ENCODE measurements around the gene UXS1.

The UXS1 gene

DNA sequence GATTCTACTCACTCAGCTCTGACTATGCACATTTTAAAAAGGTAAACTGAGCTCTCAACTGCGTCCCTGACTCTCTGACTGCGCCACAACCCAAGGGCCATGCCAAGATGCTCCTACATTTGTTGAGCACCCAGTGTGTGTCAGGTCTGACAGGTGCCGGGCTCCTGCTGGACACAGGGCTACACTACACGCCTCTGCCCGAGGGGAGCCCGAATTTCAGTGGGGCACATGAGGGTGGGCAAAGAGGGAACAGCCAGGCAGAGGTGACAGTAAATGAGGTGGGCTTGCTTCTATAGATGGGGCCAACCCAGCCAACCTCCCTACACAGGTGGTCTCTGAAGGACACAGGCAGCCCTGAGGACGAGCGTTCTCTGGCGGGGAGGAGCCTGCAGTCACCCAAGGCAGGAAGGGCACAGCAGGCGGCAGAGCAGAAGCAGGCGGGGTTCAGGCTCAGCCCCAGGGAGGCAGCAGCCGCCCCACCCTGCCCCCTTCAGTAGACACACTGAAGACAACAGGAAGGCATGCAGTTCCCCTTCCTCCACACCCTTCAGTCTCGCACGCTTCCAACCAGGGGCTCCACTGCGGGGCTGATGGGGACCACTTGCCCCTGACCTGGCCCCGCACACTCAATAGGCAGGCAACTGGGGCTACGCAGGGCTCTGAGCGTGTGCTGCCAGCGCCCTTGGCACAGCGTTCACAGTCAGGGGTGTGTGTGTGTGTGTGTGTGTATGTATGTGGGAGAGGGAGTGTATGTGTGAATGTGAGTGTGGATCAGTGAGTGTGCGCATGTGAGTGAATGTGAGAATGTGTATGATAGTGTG lies 98.4 kb downstream of the UXS1 start:
- WGBS = 90% methylated on average over 21 of the region's 21 CpGs
- H3K27me3 ChIP-seq (ENCODE audit: insufficient read depth, low read length) = no peaks in the 10 kb centered on the region
- H3K27ac ChIP-seq (ENCODE audit: low read depth, low read length) = no peak overlapping the region
- H3K9me3 ChIP-seq (ENCODE audit: insufficient read depth, low read depth, low read length) = no peaks in the 10 kb centered on the region
- H3K4me3 ChIP-seq (ENCODE audit: low read length) = no peak overlapping the region
- peaks cover 5% of the 10 kb centered on the region for H3K4me1 ChIP-seq (ENCODE audit: insufficient read depth, low read length)
- no peak overlapping the region for H3K9ac ChIP-seq (ENCODE audit: low read depth, low read length)
- H3K36me3 ChIP-seq (ENCODE audit: insufficient read depth, low read length) = peaks cover 51% of the 10 kb centered on the region

DNA sequence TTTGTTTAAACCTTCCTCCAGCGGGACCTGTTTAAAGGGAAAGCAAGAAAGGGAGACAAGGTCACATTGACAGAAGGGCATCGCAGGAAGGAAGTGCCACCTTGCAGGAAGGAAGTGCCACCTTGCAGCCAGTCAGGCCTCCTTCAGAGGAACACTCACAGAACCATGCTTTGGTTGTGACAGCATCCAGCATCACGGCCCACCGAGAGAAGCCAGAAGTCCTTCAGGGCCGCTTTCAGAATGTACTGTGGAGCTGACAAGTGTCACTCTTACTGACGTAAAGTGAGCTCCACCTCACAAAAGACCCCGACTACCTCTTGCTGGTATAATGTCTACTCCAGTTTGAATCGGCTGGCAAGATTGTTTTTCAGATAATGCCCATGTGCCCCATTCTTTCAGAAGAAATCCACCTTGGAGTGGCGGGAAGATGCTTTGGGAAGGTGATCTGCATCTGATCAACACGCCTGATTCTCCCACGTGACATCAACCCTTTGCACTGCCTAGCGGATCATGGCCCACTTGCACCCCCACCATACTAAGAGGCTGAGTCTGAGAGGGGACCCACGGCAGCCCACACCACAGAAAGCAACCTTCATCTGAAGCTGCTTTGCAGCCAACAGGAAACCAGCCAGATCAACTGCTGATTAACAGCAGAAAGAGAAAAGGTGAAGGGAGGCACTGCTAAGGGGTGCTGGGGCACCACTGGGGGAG lies 99.8 kb downstream of the UXS1 start:
- Histone ChIP-seq H3K4me1 (ENCODE audit: insufficient read depth, low read length) (peaks cover 5% of the 10 kb centered on the region), H3K4me3 (ENCODE audit: low read length) (no peak overlapping the region), H3K9ac (ENCODE audit: low read depth, low read length) (no peak overlapping the region), H3K27me3 (ENCODE audit: insufficient read depth, low read length) (no peaks in the 10 kb centered on the region), H3K36me3 (ENCODE audit: insufficient read depth, low read length) (peaks cover 40% of the 10 kb centered on the region), H3K9me3 (ENCODE audit: insufficient read depth, low read depth, low read length) (no peaks in the 10 kb centered on the region), H3K27ac (ENCODE audit: low read depth, low read length) (no peak overlapping the region)
- WGBS = 93% methylated on average over 13 of the region's 13 CpGs

DNA sequence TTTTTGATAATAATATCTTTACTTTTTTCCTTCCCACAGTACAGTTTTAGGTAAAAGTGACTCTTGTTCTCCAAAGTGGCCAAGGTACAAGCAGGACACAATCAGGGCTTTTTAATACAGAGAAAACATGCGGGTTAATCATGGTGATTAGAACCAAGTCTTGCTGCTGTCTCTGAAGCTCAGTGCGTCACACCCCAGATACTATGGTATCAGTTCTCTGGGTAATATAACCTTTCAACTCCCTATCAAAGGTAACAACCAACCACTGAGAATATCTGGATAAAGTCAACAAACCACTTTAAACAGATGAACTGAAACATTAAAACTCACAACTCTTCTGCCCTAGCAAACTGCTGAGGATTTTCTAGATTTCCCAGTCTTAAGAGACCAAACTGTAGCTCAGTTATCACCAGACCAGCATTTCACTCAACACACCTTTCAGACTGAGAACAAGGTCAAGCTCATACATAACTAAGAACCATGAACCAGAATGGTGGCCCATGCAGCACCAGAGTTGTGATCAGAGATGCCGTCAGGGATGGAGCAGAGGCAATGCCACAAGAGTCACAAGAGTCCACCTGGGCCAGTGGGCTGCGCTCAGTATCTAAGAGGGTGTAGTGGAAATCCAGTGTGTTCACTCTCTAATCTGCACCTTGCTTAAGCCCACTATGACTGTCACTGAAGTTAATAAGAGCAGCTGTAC lies 103.0 kb downstream of the UXS1 start:
- WGBS = 93% methylated on average over 4 of the region's 4 CpGs

DNA sequence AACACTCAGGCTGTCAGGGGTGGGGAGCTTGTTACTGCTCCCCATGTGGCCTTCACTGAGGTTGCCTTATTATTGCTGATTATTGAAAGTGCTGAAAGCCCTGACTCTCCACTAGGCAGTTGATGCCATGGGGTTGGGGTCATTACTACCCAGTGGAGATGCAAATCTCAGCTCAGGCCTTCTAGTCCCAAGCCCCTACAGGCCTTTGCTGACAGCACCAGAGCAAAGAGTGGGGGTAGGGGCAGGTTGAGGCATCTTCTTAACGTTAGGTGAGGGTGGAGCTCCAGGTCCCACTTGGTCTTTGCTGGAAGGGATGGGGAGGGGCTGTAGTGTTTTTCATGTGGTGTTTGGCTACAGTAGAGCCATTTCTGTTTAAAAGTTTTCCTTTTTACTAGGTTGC lies 104.5 kb downstream of the UXS1 start:
- 46% methylated on average over 1 of the region's 1 CpG for WGBS
- Histone ChIP-seq H3K27me3 (ENCODE audit: insufficient read depth, low read length) (no peaks in the 10 kb centered on the region), H3K27ac (ENCODE audit: low read depth, low read length) (no peak overlapping the region), H3K4me1 (ENCODE audit: insufficient read depth, low read length) (no peaks in the 10 kb centered on the region), H3K4me3 (ENCODE audit: low read length) (no peak overlapping the region), H3K9ac (ENCODE audit: low read depth, low read length) (no peak overlapping the region), H3K9me3 (ENCODE audit: insufficient read depth, low read depth, low read length) (no peaks in the 10 kb centered on the region), H3K36me3 (ENCODE audit: insufficient read depth, low read length) (peaks cover 21% of the 10 kb centered on the region)

More for the DNA sequence above, 103.0 kb downstream of the UXS1 start:
- no peak overlapping the region for H3K4me3 ChIP-seq (ENCODE audit: low read length)
- no peaks in the 10 kb centered on the region for H3K27me3 ChIP-seq (ENCODE audit: insufficient read depth, low read length)
- no peaks in the 10 kb centered on the region for H3K9me3 ChIP-seq (ENCODE audit: insufficient read depth, low read depth, low read length)
- no peak overlapping the region for H3K27ac ChIP-seq (ENCODE audit: low read depth, low read length)
- peaks cover 30% of the 10 kb centered on the region for H3K36me3 ChIP-seq (ENCODE audit: insufficient read depth, low read length)
- H3K4me1 ChIP-seq (ENCODE audit: insufficient read depth, low read length) = no peaks in the 10 kb centered on the region
- no peak overlapping the region for H3K9ac ChIP-seq (ENCODE audit: low read depth, low read length)

DNA sequence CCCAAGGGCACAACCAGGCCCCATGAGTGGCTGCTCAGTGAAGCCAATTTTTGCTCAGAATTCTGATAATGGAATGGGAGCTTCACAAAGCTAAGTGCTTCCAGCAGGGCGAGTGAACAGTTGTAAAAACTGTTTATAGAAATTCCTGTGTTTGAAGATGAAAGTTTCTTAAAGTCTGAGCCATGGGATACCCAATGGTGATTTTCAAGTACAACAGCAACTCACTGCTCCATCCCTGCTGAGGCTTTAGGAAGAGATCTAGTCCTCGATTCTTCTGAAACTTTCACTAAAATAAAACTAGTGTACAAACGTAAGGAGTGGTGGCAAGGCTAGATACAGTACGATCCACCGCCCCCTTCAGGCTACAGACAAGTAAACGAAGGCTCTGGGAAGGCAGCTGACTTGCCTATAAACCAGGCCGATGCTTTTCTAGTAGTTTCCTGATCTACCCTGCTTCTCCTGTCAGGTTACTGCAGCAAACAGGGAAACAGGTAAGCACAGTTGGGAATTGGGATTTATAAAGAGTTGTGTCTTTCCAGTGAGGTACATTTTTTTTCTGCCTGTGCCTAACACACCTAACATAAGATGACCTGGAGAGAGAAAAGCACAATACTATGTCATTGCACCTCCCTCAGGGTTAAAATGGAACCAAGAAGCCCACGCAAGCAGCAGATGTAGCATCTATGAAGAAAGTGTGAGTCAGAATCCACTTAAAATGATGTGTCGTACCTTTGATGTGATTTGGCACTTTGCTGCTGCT lies 108.7 kb downstream of the UXS1 start:
- Histone ChIP-seq H3K27me3 (ENCODE audit: insufficient read depth, low read length) (no peaks in the 10 kb centered on the region), H3K27ac (ENCODE audit: low read depth, low read length) (no peak overlapping the region), H3K4me3 (ENCODE audit: low read length) (no peak overlapping the region), H3K36me3 (ENCODE audit: insufficient read depth, low read length) (no peaks in the 10 kb centered on the region), H3K4me1 (ENCODE audit: insufficient read depth, low read length) (no peaks in the 10 kb centered on the region), H3K9me3 (ENCODE audit: insufficient read depth, low read depth, low read length) (no peaks in the 10 kb centered on the region), H3K9ac (ENCODE audit: low read depth, low read length) (no peak overlapping the region)
- 82% methylated on average over 9 of the region's 9 CpGs for WGBS

DNA sequence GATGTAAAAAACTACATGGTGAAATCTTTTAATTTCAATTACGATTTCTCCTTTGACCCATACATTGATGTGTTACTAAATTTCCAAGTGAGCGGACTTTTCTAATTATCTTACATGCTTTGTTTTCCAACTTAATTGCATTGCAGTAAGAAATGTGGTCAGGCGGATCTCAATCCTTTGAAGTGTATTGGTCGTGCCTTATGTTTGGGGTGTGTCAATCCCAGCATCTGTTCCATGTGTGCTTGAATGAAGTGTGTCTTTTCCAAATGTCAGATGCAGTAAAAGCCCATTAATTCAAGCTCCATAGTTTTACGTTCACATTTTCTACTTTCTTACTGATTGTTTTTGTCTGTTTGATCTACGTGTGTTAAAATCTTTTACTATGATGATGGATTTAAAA lies 113.1 kb downstream of the UXS1 start:
- no peaks in the 10 kb centered on the region for H3K36me3 ChIP-seq (ENCODE audit: insufficient read depth, low read length)
- no peaks in the 10 kb centered on the region for H3K9me3 ChIP-seq (ENCODE audit: insufficient read depth, low read depth, low read length)
- WGBS = 98% methylated on average over 3 of the region's 6 CpGs
- H3K27ac ChIP-seq (ENCODE audit: low read depth, low read length) = no peak overlapping the region
- no peaks in the 10 kb centered on the region for H3K27me3 ChIP-seq (ENCODE audit: insufficient read depth, low read length)
- 0 out of 2 replicates have a peak, but pooled peaks cover 6% of the 10 kb centered on the region for H3K4me1 ChIP-seq (ENCODE audit: insufficient read depth, low read length)
- no peak overlapping the region for H3K9ac ChIP-seq (ENCODE audit: low read depth, low read length)
- no peak overlapping the region for H3K4me3 ChIP-seq (ENCODE audit: low read length)

DNA sequence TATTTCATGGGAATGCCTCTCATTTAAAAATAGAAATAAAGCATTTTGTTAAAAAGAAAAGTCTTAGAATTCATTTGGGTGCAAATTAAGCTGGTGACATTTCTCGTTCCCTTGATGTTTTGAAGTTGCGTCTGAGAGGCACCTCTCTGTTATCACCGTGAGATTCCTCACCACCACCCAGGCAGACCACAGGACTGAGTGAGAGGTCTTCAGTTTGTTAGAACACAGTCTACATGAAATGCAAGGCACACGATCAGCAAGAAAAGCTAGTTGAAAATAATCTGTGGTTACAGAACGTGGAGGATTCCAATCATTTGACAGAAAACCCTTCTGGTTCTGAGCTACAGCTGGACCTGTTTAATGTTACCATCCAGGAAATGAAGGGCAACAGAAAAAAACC lies 116.0 kb downstream of the UXS1 start:
- WGBS = 72% methylated on average over 5 of the region's 5 CpGs
- H3K4me3 ChIP-seq (ENCODE audit: low read length) = no peak overlapping the region
- H3K4me1 ChIP-seq (ENCODE audit: insufficient read depth, low read length) = 0 out of 2 replicates have a peak, but pooled peaks cover 6% of the 10 kb centered on the region
- H3K27ac ChIP-seq (ENCODE audit: low read depth, low read length) = no peak overlapping the region
- H3K27me3 ChIP-seq (ENCODE audit: insufficient read depth, low read length) = no peaks in the 10 kb centered on the region
- no peak overlapping the region for H3K9ac ChIP-seq (ENCODE audit: low read depth, low read length)
- H3K36me3 ChIP-seq (ENCODE audit: insufficient read depth, low read length) = no peaks in the 10 kb centered on the region
- H3K9me3 ChIP-seq (ENCODE audit: insufficient read depth, low read depth, low read length) = no peaks in the 10 kb centered on the region

DNA sequence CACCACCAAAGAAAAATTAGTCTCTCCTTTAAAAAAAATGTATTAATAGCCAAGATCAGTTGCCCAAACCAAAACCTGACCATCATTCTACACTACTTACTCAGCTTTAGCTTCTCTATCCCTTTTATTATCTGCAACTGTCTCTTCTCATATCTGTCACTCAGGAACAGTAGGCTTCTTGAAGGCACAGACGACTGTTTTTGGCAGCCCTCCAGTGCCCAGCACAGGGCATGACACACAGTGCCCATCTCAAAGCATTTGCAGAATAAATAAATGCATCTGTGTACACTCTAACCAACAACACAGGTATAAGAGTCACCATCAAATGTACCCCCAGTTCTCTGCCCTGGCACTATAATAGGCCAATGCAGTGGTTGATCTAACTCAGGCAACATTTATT lies 117.2 kb downstream of the UXS1 start:
- 0 out of 2 replicates have a peak, but pooled peaks cover 6% of the 10 kb centered on the region for H3K4me1 ChIP-seq (ENCODE audit: insufficient read depth, low read length)
- H3K9ac ChIP-seq (ENCODE audit: low read depth, low read length) = no peak overlapping the region
- no peak overlapping the region for H3K4me3 ChIP-seq (ENCODE audit: low read length)
- no peaks in the 10 kb centered on the region for H3K36me3 ChIP-seq (ENCODE audit: insufficient read depth, low read length)
- WGBS = 94% methylated on average over 1 of the region's 1 CpG
- no peaks in the 10 kb centered on the region for H3K9me3 ChIP-seq (ENCODE audit: insufficient read depth, low read depth, low read length)
- H3K27ac ChIP-seq (ENCODE audit: low read depth, low read length) = no peak overlapping the region
- H3K27me3 ChIP-seq (ENCODE audit: insufficient read depth, low read length) = no peaks in the 10 kb centered on the region

DNA sequence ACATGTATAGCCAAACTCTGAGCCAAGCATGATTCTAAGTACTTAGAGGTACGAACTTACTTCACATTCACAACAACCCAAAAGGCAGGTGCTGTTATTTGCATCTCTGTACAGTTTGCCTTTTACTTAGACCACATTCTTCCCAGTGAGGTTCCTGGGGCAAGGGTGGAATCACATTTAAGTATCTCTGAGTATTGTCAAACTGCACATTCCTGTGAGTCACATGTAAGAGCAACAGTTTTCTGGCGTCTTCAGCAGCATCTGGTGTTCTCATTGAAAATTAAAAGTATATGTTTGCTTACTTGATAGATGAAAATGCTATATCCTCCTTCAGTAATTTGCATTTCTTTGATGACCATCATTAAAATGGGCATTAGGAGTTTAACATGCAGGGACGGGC lies 119.1 kb downstream of the UXS1 start:
- no peaks in the 10 kb centered on the region for H3K9me3 ChIP-seq (ENCODE audit: insufficient read depth, low read depth, low read length)
- H3K36me3 ChIP-seq (ENCODE audit: insufficient read depth, low read length) = no peaks in the 10 kb centered on the region
- WGBS = 88% methylated on average over 3 of the region's 3 CpGs
- 0 out of 2 replicates have a peak, but pooled peaks cover 12% of the 10 kb centered on the region for H3K4me1 ChIP-seq (ENCODE audit: insufficient read depth, low read length)
- no peak overlapping the region for H3K9ac ChIP-seq (ENCODE audit: low read depth, low read length)
- H3K27ac ChIP-seq (ENCODE audit: low read depth, low read length) = no peak overlapping the region
- no peaks in the 10 kb centered on the region for H3K27me3 ChIP-seq (ENCODE audit: insufficient read depth, low read length)
- H3K4me3 ChIP-seq (ENCODE audit: low read length) = no peak overlapping the region

DNA sequence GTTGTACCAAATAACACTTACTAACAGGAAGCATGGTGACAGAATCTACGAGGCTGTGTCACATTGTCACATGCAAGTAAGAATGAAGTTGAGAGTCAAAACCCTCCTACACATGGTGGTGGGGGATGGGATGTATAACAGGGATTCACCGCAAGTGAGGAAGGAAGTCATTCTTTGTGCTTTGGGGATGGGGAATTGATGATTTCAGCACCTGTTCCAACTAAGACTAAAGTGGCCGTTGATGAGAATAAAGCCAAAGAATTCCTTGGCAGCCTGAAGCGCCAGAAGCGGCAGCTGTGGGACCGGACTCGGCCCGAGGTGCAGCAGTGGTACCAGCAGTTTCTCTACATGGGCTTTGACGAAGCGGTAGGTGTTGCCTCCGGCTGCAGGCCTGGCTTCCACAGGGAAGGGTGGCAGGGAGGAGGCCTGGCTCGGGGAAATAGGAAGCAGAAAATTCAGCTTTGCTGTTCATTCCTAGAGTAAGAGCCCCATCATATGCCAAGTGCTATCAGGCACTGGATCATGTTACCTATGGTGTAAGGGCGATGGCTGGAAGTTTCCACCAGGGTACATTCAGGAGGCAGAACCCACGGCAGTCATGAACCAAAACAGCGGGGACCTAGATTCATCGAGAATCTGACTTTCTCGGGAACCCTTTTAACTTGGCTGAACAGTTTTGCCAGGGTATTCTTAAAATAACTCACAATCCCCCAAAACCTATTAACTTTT lies 120.3 kb downstream of the UXS1 start:
- Histone ChIP-seq H3K4me3 (ENCODE audit: low read length) (no peak overlapping the region), H3K4me1 (ENCODE audit: insufficient read depth, low read length) (0 out of 2 replicates have a peak, but pooled peaks cover 13% of the 10 kb centered on the region), H3K9ac (ENCODE audit: low read depth, low read length) (no peak overlapping the region), H3K9me3 (ENCODE audit: insufficient read depth, low read depth, low read length) (no peaks in the 10 kb centered on the region), H3K36me3 (ENCODE audit: insufficient read depth, low read length) (no peaks in the 10 kb centered on the region), H3K27me3 (ENCODE audit: insufficient read depth, low read length) (no peaks in the 10 kb centered on the region), H3K27ac (ENCODE audit: low read depth, low read length) (no peak overlapping the region)
- 92% methylated on average over 16 of the region's 17 CpGs for WGBS

Data from HUES64 (cell line).